Measurements from ENCODE around the gene CHD9NB. TPM values are rescaled to one million over a fixed set of nuclear protein-coding genes. Genes with fewer than 3 reads are reported as not detected.

CHD9NB gene
- total RNA-seq, 4 donors from 2014 or later: 0.63 to 1.3 TPM; not detected in 2

DNA sequence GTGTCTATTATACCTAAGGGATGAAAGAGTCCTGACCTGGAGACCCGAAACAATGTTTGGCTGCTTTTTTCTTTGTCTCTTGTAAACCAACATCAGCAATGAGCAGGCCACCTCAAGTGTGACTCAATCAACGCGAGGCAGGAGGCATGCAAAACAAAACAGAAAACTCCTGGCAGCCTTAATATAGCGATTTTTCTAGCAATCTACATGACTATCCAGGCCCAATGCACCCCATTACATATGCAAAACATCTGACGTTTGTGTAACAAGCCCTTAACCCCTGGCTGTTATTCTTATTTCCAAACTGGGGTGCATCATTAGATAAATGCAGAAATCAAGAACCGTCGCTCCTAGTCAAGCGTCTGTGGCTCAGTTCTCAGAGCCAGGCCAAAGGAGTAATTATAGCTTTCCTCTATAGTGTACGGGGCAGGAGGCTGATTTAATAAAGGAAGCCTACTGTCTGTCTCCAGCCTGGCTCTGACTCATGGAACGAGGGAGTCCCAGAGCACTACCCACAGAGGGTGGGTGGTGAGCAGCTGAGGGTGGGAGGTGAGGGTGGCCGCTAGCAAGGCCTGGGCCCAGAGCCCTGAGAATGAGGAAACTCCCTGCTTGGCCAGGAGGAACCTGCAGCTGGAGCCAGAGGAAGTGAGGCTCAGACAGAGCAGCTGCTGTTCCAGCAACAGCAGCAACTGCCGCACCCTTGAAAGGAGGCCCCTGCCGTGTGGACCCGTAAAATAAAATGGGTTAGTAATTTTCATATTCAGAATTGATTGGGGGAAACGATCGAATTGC, 46.0 kb upstream of the CHD9NB start:
- TF ChIP-seq POLR2A (IDR thresholded peaks at IDR 0.05): no peak
- TF ChIP-seq, protein P1, sequence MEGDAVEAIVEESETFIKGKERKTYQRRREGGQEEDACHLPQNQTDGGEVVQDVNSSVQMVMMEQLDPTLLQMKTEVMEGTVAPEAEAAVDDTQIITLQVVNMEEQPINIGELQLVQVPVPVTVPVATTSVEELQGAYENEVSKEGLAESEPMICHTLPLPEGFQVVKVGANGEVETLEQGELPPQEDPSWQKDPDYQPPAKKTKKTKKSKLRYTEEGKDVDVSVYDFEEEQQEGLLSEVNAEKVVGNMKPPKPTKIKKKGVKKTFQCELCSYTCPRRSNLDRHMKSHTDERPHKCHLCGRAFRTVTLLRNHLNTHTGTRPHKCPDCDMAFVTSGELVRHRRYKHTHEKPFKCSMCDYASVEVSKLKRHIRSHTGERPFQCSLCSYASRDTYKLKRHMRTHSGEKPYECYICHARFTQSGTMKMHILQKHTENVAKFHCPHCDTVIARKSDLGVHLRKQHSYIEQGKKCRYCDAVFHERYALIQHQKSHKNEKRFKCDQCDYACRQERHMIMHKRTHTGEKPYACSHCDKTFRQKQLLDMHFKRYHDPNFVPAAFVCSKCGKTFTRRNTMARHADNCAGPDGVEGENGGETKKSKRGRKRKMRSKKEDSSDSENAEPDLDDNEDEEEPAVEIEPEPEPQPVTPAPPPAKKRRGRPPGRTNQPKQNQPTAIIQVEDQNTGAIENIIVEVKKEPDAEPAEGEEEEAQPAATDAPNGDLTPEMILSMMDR (IDR thresholded peaks at IDR 0.05): no peak
- intact Hi-C loops (cut with DNase I): no loop called here
- Histone ChIP-seq H3K27ac (peak overlapping the region; percentile 93 to 97 (median 95)), H3K9me3 (no peaks in the 10 kb centered on the region), H3K27me3 (no peaks in the 10 kb centered on the region), H3K4me1 (peaks cover 24 to 49% of the 10 kb centered on the region in 2 donors), H3K36me3 (no peaks in the 10 kb centered on the region), H3K4me3 (replicated peaks in 1 of 3) (no peak overlapping the region)
- WGBS, 2 donors: 24 to 27% methylated on average over 15 to 16 of the region's 16 CpGs
- peak; percentile 66 to 72 for DNase-seq

GRCh38 chr16:53097190-53097589, 44.5 kb upstream of the CHD9NB start:
- no peak for TF ChIP-seq POLR2A (IDR thresholded peaks at IDR 0.05)
- TF ChIP-seq, protein P1 (IDR thresholded peaks at IDR 0.05): no peak
- H3K4me3 ChIP-seq (replicated peaks in 1 of 3): no peak overlapping the region
- intact Hi-C loops (cut with DNase I): no loop called here
- H3K9me3 ChIP-seq: no peaks in the 10 kb centered on the region
- WGBS, 2 donors: 86 to 89% methylated on average over 4 of the region's 4 CpGs
- H3K27me3 ChIP-seq: no peaks in the 10 kb centered on the region
- peaks cover 27 to 52% of the 10 kb centered on the region in 2 donors for H3K4me1 ChIP-seq
- H3K36me3 ChIP-seq: no peaks in the 10 kb centered on the region
- H3K27ac ChIP-seq: no peak overlapping the region
- no peak for DNase-seq

DNA sequence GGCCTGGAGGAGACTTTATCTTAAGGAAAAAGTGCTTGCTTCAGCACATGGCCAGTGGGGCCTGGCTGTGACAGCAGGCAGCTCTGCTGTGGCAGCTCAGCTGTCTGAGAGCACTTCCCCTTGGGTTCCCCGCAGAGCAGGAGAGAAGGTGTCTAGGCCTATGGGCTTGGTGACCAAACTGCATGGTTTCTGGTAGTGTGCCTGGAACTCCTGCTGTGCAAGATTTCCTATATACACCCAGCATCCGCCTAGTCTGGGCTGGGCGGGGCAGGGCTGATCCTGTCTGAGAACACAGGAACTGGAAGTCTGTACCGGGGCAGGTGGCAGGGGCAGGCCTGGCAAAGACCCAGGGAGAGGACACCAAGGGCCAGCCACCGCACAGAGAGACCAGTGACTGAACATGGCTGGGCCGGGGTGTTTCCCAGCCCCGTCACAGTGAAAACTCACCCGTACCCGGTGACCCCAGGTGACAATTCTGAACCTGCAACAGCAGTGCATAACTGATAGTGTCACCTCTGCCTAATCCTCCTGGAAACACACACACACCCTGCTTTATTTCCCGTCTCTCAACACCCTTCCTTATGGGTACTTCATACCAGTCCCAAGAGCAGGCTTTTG, 41.4 kb upstream of the CHD9NB start:
- intact Hi-C loops (cut with DNase I): no loop called here
- Histone ChIP-seq H3K27me3 (no peaks in the 10 kb centered on the region), H3K4me3 (replicated peaks in 1 of 3) (no peak overlapping the region), H3K4me1 (peaks cover 26 to 62% of the 10 kb centered on the region in 2 donors), H3K9me3 (no peaks in the 10 kb centered on the region), H3K36me3 (no peaks in the 10 kb centered on the region), H3K27ac (peak overlapping the region in 2 of 3 donors; percentile 17 to 34)
- no peak for TF ChIP-seq POLR2A (IDR thresholded peaks at IDR 0.05)
- TF ChIP-seq, protein P1 (IDR thresholded peaks at IDR 0.05): no peak
- 52 to 67% methylated on average over 6 to 8 of the region's 10 CpGs for WGBS, 2 donors
- DNase-seq: peak; percentile 35 to 49

DNA sequence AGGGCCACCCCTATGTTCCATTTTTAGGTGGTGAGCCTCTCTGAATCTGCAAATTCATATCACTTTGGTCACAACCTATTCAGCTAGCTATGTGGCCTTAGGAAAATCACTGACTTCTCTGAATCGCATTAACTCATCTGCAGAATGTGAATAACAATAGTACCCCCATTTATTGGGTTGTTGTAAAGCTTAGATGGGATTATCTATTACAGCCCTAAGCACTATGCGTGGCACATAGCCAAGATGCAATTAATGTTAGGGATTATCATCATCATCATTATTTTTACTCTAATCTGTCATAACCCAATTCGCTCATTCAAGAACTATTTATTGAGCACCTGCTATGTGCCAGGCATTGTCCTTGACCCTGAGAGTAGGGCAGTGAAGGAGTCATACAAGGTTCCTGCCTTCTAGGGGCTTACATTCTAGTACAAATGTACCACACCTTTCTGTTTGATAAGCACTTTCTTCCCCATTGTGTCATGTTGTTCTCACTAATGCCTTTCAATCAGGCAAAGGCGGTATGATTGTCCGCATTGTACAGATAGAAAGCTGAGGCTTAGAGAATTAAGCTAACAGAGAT, 40.6 kb upstream of the CHD9NB start:
- H3K27ac ChIP-seq: peak overlapping the region in 1 of 3 donors; percentile 17
- no peaks in the 10 kb centered on the region for H3K9me3 ChIP-seq
- no peaks in the 10 kb centered on the region for H3K27me3 ChIP-seq
- 97 to 98% methylated on average over 5 of the region's 5 CpGs for WGBS, 2 donors
- H3K4me1 ChIP-seq: peaks cover 17 to 54% of the 10 kb centered on the region in 2 donors
- H3K4me3 ChIP-seq (replicated peaks in 1 of 3): no peak overlapping the region
- no peak for DNase-seq
- no peaks in the 10 kb centered on the region for H3K36me3 ChIP-seq
- TF ChIP-seq, protein P1 (IDR thresholded peaks at IDR 0.05): no peak
- TF ChIP-seq POLR2A (IDR thresholded peaks at IDR 0.05): no peak
- intact Hi-C loops (cut with DNase I): no loop called here

DNA sequence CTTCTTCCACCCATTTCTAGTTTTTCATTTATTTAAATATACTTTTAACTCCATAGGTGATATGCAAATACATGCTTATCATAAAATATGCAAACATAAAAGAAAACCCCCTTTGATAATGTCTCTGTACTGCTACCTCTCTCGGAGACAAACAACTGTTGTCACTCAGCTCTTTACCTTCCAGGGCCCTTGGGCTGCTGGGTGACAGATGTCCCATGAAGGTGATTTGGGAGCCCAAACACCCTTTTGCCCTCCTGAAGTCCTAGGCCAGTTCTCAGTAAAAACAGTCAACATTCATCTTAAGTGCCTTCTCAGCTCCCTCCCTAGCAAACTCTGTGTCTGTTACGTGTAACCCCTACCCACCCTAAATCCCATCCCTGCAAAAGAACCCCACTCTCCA, 39.6 kb upstream of the CHD9NB start:
- Histone ChIP-seq H3K27ac (no peak overlapping the region), H3K4me1 (peaks cover 14 to 47% of the 10 kb centered on the region in 2 donors), H3K27me3 (no peaks in the 10 kb centered on the region), H3K9me3 (no peaks in the 10 kb centered on the region), H3K36me3 (no peaks in the 10 kb centered on the region), H3K4me3 (replicated peaks in 1 of 3) (no peak overlapping the region)
- intact Hi-C loops (cut with DNase I): no loop called here
- no peak for DNase-seq
- 89 to 95% methylated on average over 2 of the region's 2 CpGs for WGBS, 2 donors
- no peak for TF ChIP-seq POLR2A (IDR thresholded peaks at IDR 0.05)
- TF ChIP-seq, protein P1 (IDR thresholded peaks at IDR 0.05): no peak
